K562 (cell line): ENCODE measurements around the gene SPAG9. TPM values are rescaled to one million over a fixed set of nuclear protein-coding genes. Genes with fewer than 3 reads are reported as not detected.

ENCODE experiments used
- BRD9 ChIP-seq: fragments of 450-650 bp; IDR thresholded peaks from 2 replicates; pipeline ENCODE4 v1.6.1; 2018; ENCODE audit warnings: low read depth; ENCODE audit not compliant: partially characterized antibody
- CBX2 ChIP-seq: fragments of 200-600 bp; sonication (generic); IDR thresholded peaks from one replicate; pipeline ENCODE4 v1.6.1; 2012; ENCODE audit warnings: mild to moderate bottlenecking, low read length, inconsistent platforms; ENCODE audit not compliant: insufficient read depth, poor library complexity, severe bottlenecking
- CTCF ChIP-seq, 3 experiments: IDR thresholded peaks in 2 of 3; conservative IDR thresholded peaks in 1 of 3; 2 replicates each; pipeline ENCODE4 v1.5.1; 2011 to 2012; ENCODE audit warnings: low read length in 3 of 3, mild to moderate bottlenecking in 3 of 3, control low read depth in 2 of 3, improper control_type of control experiment in 1 of 3, inconsistent platforms in 1 of 3, low read depth in 1 of 3, mixed read lengths in 1 of 3, moderate library complexity in 1 of 3; ENCODE audit not compliant: insufficient read depth in 2 of 3
- IFI16 ChIP-seq: fragments of 250-450 bp; sonication (Bioruptor Pico); IDR thresholded peaks from 2 replicates; pipeline ENCODE4 v2.1.2; 2022; ENCODE audit warnings: mild to moderate bottlenecking, inconsistent platforms
- ILF3 ChIP-seq: fragments of 450-650 bp; IDR thresholded peaks from 2 replicates; pipeline ENCODE4 v1.6.1; 2018; ENCODE audit warnings: antibody characterized with exemption, mild to moderate bottlenecking, moderate library complexity, borderline replicate concordance
- PHF20 ChIP-seq: fragments of 450-650 bp; IDR thresholded peaks from 2 replicates; pipeline ENCODE4 v1.6.1; 2018; ENCODE audit not compliant: partially characterized antibody
- RAD51 ChIP-seq: fragments of 450-650 bp; IDR thresholded peaks from 2 replicates; pipeline ENCODE4 v1.7.1; 2016; ENCODE audit warnings: low read depth, mild to moderate bottlenecking, borderline replicate concordance
- RB1 ChIP-seq: fragments of 450-650 bp; IDR thresholded peaks from 2 replicates; pipeline ENCODE4 v1.6.1; 2017; ENCODE audit warnings: low read depth, mild to moderate bottlenecking
- RBBP5 ChIP-seq: fragments of 200-600 bp; sonication (generic); IDR thresholded peaks from 2 replicates; pipeline ENCODE4 v1.6.1; 2012; ENCODE audit warnings: borderline replicate concordance, mild to moderate bottlenecking, low read length, control low read depth, inconsistent platforms; ENCODE audit not compliant: insufficient read depth, poor library complexity, severe bottlenecking
- RBM34 ChIP-seq: fragments of 200-400 bp; formaldehyde crosslinking; IDR thresholded peaks from 2 replicates; pipeline ENCODE4 v1.6.1; 2018; ENCODE audit warnings: low read length, borderline replicate concordance; ENCODE audit not compliant: insufficient read depth
- SETDB1 ChIP-seq: IDR thresholded peaks from one replicate; pipeline ENCODE4 v1.6.1; 2012; ENCODE audit warnings: low read length, control low read depth, inconsistent platforms
- TAF15 ChIP-seq: fragments of 200-400 bp; formaldehyde crosslinking; IDR thresholded peaks from 2 replicates; pipeline ENCODE4 v1.6.1; 2017; ENCODE audit warnings: mild to moderate bottlenecking, low read depth, low read length, moderate library complexity
- TARDBP ChIP-seq: fragments of 450-650 bp; IDR thresholded peaks from 2 replicates; pipeline ENCODE4 v1.6.1; 2016
- ZKSCAN1 ChIP-seq: fragments of 150-350 bp; IDR thresholded peaks from 2 replicates; pipeline ENCODE4 v1.6.1; 2016; ENCODE audit warnings: low read depth, low read length
- ZNF121 ChIP-seq: sonication (generic); formaldehyde crosslinking; conservative IDR thresholded peaks from 2 replicates; pipeline ENCODE4 v1.8.0; 2022; ENCODE audit warnings: missing genetic modification reagents
- ZNF239 ChIP-seq: fragments of 250-450 bp; sonication (Bioruptor Pico); IDR thresholded peaks from 2 replicates; pipeline ENCODE4 v1.4.0; 2020; ENCODE audit warnings: mild to moderate bottlenecking
- ZNF384 ChIP-seq: IDR thresholded peaks from 2 replicates; pipeline ENCODE4 v1.6.1; 2012; ENCODE audit warnings: low read depth, low read length, improper control_type of control experiment
- polyA plus RNA-seq, 8 experiments: library from polyadenylated mRNA; depleted of rRNA in 4 of 8; stranded (reverse) in 5 of 8; unstranded in 3 of 8; fragments of >200 nt; fragmentation: Nextera tagmentation in 2 of 8; fragmentation: Illumina TruSeq in 1 of 8; extraction: Ambion mirVana in 2 of 8; extraction: Trizol in 1 of 8; gene quantifications; 2 replicates each; pipeline versions ENCODE4 v1.2.1 to v1.2.3, GENCODE V29; 2011 to 2014; ENCODE audit warnings: inconsistent platforms in 1 of 8, missing spikeins in 1 of 8
- total RNA-seq, 7 experiments: library from RNA; depleted of rRNA in 6 of 7; stranded (reverse); fragments of >200 nt in 6 of 7; fragmentation: Illumina TruSeq in 2 of 7; extraction: Trizol in 2 of 7; gene quantifications; 2 replicates each; pipeline versions ENCODE4 v1.2.1 to v1.2.3, GENCODE V29; 2011 to 2021; ENCODE audit warnings: low replicate concordance in 1 of 7
- TF ChIP-seq, protein P1 (sequence below): fragments of 200-800 bp; sonication (Bioruptor generic); IDR thresholded peaks from 2 replicates; pipeline ENCODE4 v1.6.1; 2016; ENCODE audit warnings: missing genetic modification characterization, missing compliant biosample characterization
- TF ChIP-seq, protein P2 (sequence below): fragments of 450-650 bp; formaldehyde crosslinking; IDR thresholded peaks from 2 replicates; pipeline ENCODE4 v1.4.0; 2020; ENCODE audit warnings: mild to moderate bottlenecking, moderate library complexity

The SPAG9 gene
- total and polyA plus RNA-seq, 9 of the 15 experiments (the other 6 are each of a cell fraction or from before 2014, with no cell fraction given), result 12.2 to 99.2 (median 58.2) TPM

DNA sequence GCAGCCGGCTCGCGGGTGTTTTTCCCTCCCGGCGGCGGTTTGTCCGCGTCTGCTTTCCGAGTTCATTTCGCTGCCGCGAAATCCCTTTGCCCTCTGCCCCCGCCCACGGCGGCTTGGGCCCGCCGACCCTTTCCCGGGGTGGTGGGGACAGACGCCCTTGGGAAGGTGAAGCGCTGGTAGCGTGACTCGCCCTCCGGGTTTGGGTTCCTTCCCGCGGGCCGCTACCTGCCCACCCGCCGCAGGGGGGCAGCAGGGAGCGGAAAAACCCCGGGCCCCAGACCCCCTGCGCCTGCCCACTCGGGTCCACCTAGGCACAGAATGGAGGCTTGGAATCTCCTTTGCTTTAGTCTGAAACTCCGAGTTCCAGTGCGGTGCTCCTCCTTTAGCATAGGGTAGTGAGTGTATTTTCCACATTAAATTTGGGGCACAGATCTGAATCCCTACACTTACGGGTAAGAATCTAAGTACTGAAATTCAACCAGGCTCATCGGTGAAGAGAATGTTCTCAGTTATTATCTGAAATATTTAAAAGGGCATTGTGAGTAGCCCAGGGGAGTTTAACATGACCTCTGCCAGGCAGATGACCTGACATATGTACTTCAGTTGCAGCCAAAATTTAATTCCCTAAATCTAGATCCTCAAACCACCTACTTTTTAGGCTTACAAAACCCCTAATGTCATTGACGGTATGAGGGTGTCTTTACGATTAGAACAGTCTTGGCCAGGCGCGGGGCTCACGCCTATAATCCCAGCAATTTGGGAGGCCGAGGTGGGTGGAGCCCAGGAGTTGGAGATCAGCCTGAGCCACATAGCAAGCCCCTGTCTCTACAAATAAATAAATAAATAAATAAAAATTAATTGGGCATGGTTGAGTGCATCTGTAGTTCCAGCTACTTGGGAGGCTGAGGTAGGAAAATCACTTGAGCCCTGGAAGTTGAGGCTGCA lies 46.6 kb upstream of the SPAG9 start (continued):
- TF ChIP-seq, protein P1, sequence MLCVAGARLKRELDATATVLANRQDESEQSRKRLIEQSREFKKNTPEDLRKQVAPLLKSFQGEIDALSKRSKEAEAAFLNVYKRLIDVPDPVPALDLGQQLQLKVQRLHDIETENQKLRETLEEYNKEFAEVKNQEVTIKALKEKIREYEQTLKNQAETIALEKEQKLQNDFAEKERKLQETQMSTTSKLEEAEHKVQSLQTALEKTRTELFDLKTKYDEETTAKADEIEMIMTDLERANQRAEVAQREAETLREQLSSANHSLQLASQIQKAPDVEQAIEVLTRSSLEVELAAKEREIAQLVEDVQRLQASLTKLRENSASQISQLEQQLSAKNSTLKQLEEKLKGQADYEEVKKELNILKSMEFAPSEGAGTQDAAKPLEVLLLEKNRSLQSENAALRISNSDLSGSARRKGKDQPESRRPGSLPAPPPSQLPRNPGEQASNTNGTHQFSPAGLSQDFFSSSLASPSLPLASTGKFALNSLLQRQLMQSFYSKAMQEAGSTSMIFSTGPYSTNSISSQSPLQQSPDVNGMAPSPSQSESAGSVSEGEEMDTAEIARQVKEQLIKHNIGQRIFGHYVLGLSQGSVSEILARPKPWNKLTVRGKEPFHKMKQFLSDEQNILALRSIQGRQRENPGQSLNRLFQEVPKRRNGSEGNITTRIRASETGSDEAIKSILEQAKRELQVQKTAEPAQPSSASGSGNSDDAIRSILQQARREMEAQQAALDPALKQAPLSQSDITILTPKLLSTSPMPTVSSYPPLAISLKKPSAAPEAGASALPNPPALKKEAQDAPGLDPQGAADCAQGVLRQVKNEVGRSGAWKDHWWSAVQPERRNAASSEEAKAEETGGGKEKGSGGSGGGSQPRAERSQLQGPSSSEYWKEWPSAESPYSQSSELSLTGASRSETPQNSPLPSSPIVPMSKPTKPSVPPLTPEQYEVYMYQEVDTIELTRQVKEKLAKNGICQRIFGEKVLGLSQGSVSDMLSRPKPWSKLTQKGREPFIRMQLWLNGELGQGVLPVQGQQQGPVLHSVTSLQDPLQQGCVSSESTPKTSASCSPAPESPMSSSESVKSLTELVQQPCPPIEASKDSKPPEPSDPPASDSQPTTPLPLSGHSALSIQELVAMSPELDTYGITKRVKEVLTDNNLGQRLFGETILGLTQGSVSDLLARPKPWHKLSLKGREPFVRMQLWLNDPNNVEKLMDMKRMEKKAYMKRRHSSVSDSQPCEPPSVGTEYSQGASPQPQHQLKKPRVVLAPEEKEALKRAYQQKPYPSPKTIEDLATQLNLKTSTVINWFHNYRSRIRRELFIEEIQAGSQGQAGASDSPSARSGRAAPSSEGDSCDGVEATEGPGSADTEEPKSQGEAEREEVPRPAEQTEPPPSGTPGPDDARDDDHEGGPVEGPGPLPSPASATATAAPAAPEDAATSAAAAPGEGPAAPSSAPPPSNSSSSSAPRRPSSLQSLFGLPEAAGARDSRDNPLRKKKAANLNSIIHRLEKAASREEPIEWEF (CRISPR knock-in tag), result no peak
- TF ChIP-seq ILF3, result no peak
- no peak for TF ChIP-seq ZNF239 (CRISPR knock-in tag)
- no peak for TF ChIP-seq RAD51
- TF ChIP-seq RBBP5, result no peak
- TF ChIP-seq PHF20, result peak; percentile 40
- peak; percentile 68 to 83 (median 75) for TF ChIP-seq CTCF (IDR thresholded peaks at IDR 0.05 in 2 of 3, conservative IDR thresholded peaks at IDR 0.05 in 1 of 3; ENCODE audit: insufficient read depth in 2 of 3, low read depth in 1 of 3, low read length in 3 of 3)
- TF ChIP-seq TAF15, result no peak
- no peak for TF ChIP-seq SETDB1
- no peak for TF ChIP-seq RBM34
- no peak for TF ChIP-seq TARDBP
- TF ChIP-seq ZNF121 (CRISPR knock-in tag), result no peak
- TF ChIP-seq, protein P2, sequence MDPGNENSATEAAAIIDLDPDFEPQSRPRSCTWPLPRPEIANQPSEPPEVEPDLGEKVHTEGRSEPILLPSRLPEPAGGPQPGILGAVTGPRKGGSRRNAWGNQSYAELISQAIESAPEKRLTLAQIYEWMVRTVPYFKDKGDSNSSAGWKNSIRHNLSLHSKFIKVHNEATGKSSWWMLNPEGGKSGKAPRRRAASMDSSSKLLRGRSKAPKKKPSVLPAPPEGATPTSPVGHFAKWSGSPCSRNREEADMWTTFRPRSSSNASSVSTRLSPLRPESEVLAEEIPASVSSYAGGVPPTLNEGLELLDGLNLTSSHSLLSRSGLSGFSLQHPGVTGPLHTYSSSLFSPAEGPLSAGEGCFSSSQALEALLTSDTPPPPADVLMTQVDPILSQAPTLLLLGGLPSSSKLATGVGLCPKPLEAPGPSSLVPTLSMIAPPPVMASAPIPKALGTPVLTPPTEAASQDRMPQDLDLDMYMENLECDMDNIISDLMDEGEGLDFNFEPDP (CRISPR knock-in tag), result no peak
- peak; percentile 15 for TF ChIP-seq BRD9
- no peak for TF ChIP-seq IFI16 (CRISPR knock-in tag)
- peak; percentile 55; the same call in 1 of the 2 replicates for TF ChIP-seq RB1
- no peak for TF ChIP-seq ZKSCAN1
- TF ChIP-seq ZNF384, result no peak
- TF ChIP-seq CBX2, result no peak
